ENCODE results near the gene LSM5.

DNA sequence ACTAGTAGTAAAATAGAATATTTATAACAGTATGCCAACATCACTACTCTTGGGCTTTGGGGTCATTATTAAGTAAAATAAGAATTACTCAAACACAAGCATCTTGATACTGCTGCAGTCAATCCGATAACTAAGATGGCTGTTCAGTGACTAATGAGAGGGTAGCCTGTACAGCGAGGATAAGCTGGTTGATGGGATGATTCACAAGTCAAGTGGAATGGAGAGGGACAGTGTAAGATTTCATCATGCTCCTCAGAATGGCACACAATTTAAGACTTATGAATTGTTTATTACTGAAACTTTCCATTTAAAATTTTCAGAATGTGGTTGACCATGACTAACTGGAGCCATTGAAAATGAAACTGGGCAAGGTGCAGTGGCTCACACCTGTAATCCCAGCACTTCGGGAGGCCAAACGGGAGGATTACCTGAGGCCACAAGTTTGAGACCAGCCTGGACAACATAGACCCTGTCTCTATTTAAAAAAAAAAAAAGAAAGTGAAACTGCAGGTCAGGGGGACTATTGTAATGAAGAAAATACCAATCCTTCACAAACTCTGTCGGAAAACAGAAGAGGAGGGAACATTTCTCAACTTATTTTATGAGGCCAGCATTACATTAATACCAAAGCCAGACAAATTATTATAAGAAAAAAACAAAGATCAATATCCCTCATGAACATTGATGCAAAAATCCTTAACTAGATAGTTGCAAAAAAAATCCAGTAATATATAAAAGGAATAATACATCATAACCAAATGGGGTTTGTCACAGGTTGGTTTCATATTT, 16.3 kb upstream of the LSM5 start:
- TF ChIP-seq CTCF (IDR thresholded peaks at IDR 0.05), result no peak
- no peak for TF ChIP-seq EP300 (IDR thresholded peaks at IDR 0.05)

Data from ovary (tissue), 3 donors.